Amniotic stem cell (primary cell): Measurements from ENCODE around the gene HSPB6.
"Not testable (repeated sequence)": the region's sequence is repeated elsewhere in the genome, so short reads cannot be mapped to it uniquely, and the experiment has no call there.

Experiments used
- DNase-seq: peaks from one replicate; lab custom pipeline; 2025; lab: John Stamatoyannopoulos, UW

Gene HSPB6

DNA sequence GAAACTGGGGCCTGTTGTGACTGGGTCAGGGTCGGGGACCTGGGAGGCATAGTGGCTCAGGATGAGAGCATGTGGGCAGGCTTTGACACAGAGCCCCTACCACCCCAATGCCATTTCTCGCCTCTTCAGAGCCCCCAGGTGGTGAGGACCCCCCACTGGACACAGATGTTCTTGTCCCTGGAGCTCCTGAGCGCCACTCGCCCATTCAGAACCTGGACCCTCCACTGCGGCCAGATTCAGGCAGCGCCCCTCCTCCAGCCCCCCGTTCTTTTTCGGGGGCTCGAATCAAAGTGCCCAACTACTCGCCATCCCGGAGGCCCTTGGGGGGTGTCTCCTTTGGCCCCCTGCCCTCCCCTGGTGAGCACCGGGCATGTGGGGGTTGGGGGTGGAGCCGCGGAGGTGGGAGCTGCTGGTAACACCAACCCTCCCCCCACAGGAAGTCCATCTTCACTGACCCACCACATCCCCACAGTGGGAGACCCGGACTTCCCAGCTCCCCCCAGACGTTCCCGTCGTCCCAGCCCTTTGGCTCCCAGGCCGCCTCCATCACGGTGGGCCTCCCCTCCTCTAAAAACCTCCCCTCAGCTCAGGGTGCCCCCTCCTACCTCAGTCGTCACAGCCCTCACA is 24.9 kb downstream of the HSPB6 start:
- no peak for DNase-seq

DNA sequence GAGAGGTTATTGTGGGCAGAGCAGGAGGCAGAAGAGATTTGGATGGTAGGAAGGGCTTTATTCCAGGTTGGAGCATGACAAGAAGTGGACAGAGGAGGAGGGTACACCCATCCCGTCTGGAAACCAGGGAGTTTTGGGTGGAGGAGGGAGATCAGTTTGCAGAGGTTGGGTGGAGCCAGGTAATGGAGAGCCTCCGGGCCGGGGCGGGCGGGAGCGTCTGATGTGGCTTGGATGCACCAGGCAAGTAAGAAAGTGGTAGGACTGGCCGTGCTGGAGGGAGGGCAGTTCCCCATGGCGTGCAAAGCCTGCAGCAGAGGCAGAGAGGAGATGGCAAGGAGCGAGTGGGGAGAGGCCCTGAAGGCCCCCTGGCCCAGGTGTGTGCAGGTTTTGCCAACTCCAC is 25.5 kb downstream of the HSPB6 start:
- DNase-seq = no peak

DNA sequence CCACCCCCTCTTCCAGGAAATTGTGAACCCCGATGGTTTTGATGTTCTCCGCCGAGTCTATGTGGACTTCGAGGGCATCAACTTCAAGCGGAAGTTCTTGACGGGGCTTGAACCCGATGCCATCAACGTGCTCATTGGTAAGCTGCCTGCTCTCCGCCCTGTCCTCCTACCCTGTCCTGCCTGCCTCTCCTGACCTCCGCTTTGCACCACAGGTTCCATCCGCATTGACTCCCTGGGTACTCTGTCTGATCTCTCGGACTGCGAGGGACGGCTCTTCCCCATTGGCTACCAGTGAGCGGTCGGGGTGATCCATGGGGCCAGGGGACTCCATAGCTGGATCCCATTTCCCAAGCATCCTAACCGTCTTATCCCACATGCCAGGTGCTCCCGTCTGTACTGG is 26.5 kb downstream of the HSPB6 start:
- DNase-seq = no peak

DNA sequence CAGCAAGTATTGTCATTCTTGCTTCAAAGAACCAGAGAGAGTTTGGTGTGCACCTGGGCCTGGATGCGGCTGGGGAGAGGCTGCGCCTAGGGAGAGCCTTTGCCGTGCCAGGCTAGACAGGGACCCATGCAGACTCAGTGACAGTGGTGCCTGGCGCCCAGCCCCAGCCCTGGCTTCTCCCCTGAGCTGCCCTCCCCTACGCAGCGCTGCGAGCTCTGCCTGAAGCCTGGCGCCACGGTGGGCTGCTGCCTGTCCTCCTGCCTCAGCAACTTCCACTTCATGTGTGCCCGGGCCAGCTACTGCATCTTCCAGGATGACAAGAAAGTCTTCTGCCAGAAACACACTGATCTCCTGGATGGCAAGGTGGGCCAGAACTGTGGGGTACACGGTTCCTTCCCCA is 27.1 kb downstream of the HSPB6 start:
- DNase-seq = no peak

DNA sequence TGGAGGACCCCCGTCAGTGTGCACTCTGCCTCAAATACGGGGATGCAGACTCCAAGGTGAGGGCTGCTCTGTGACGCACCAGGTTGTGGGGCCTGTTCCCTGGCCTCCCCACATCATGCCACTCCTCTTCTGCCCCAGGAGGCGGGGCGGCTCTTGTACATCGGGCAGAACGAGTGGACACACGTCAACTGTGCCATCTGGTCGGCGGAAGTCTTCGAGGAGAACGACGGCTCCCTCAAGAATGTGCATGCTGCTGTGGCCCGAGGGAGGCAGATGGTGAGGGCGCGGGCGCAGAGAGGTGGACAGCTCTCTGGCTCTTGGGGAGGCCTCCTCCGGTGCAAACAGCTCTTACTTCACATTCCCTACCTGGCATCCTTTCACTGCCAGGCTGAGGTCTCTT is 27.8 kb downstream of the HSPB6 start:
- DNase-seq = no peak

DNA sequence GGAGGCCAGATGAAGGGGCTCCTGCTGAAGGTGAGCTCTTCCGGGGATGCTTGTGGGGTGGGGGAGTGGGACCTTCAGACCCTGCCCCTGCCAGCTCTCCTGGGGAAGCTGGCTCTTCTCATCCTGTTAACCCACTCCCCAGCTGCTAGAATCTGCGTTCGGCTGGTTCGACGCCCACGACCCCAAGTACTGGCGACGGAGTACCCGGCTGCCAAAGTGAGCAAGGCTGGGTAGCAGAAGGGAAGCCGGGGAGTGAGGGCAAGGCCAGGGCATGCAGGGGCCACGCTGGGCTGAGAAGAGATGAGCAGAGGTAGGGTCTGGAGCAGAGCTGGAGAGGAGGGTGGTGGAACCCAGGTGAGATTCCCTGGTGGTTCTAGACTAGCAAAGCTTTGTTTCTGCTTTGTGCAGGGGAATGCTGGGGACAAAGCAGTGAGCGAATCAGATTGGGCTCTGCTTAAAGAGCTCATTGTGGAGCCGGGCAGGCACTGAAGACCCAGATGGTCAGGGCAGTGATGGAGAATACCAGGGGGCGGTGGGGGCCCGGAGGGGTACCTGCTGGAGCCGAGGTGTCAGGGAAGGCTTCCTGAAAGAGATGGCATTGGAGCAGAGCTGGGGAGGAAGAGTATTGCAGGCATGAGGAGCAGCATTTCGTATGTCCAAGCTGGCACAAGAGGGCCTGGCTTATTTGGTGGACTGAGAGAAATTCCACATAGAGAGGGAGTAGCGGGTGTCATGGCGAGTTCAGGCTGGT is 28.7 kb downstream of the HSPB6 start:
- no peak for DNase-seq

DNA sequence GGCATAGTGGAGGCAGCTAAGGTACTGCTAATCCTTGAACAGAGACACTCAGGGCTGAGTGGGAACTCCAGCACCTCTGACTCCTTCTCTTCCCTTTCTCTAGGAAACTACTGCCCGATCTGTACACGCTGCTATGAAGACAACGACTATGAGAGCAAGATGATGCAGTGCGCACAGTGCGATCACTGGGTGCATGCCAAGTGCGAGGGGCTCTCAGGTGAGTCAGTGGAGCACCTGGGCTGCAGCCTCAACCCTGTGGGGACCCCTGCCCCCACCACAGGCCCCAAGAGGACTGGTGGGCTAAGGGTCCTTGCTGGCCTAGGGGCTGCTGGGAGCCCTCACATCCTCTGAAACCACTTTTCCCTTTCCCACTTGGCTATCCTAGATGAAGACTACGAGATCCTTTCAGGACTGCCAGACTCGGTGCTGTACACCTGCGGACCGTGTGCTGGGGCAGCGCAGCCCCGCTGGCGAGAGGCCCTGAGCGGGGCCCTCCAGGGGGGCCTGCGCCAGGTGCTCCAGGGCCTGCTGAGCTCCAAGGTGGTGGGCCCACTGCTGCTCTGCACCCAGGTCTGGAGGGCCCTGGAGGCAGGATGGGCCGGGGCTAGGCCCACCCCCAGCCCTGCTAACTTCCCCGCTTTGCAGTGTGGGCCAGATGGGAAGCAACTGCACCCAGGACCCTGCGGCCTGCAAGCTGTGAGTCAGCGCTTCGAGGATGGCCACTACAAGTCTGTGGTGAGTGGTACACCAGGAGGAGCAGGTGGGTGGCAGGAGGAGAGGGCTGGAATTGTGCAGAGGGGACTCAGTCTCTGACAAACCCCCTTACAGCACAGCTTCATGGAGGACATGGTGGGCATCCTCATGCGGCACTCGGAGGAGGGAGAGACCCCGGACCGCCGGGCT is 29.5 kb downstream of the HSPB6 start:
- no peak for DNase-seq

DNA sequence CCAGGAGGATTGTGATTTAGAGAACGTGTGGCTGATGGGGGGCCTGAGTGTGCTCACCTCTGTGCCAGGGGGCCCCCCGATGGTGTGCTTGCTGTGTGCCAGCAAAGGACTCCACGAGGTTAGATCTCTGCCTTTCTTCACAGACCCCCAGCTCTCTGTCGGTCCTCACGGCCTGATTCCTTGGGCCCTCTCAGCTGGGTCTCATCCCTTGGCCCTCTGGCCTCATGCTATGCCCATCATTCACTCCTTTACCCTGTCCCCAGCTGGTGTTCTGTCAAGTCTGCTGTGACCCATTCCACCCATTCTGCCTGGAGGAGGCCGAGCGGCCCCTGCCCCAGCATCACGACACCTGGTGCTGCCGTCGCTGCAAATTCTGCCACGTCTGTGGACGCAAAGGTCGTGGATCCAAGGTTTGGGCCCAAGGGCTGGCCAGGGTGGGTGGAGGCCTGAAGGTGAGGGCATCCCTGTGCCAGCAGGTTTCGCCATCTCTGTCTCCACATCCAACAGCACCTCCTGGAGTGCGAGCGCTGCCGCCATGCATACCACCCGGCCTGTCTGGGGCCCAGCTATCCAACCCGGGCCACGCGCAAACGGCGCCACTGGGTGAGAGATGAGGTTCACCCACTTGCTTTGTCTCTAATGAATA is 31.5 kb downstream of the HSPB6 start:
- DNase-seq = no peak

DNA sequence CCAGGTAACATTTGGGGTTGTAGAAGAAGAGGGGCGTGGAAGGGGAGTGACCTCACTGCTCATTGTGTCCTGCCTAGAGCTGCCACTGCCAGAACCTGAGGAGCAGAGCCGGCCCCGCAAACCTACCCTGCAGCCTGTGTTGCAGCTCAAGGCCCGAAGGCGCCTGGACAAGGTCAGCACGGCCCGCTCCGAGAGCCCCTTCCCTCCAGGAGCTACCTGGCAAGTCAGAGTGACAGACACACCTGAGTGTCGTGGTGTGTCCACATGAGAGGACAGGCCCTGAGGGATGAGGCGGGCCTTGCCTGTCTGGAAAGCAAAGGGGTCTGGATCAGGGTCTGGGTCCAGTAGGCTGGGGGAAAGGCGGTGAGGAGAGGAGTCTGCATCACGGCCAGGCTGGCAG is 32.3 kb downstream of the HSPB6 start:
- no peak for DNase-seq

DNA sequence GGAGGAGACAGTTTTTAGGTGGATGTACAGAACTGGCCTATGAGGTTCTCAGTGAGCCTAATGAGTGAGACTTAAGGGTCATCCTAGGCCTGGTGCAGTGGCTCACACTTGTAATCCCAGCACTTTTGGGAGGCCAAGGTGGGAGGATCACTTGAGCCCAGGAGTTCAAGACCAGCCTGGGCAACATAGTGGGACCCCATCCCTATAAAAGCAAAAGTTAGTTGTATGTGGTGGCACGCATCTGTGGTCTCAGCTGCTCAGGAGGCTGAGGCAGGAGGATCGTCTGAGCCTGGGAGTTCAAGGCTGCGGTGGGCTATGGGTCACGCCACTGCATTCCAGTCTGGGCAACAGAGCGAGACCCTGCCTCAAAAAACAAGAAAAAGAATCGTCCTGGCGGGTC is 32.7 kb downstream of the HSPB6 start:
- not testable (repeated sequence) for DNase-seq

DNA sequence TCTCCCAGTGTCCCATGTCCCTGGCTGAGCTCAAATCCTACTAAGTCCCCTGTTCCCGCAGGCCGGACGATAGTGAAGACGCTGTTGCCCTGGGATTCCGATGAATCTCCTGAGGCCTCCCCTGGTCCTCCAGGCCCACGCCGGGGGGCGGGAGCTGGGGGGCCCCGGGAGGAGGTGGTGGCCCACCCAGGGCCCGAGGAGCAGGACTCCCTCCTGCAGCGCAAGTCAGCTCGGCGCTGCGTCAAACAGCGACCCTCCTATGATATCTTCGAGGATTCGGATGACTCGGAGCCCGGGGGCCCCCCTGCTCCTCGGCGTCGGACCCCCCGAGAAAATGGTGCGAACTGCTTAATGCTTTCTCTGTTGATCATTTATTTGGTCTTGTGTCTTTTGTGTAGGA is 33.2 kb downstream of the HSPB6 start:
- DNase-seq = no peak

DNA sequence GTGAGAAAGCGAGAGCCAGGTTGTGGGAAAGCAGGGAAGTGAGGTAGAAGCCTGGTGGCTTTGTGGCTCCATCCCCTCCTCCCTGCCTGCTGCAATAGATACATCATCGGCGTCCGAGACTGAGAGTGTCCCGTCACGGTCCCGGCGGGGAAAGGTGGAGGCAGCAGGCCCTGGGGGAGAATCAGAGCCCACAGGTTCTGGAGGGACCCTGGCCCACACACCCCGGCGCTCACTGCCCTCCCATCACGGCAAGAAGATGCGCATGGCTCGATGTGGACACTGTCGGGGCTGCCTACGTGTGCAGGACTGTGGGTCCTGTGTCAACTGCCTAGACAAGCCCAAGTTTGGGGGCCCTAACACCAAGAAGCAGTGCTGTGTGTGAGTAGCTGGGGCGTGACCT is 33.9 kb downstream of the HSPB6 start:
- DNase-seq = no peak

DNA sequence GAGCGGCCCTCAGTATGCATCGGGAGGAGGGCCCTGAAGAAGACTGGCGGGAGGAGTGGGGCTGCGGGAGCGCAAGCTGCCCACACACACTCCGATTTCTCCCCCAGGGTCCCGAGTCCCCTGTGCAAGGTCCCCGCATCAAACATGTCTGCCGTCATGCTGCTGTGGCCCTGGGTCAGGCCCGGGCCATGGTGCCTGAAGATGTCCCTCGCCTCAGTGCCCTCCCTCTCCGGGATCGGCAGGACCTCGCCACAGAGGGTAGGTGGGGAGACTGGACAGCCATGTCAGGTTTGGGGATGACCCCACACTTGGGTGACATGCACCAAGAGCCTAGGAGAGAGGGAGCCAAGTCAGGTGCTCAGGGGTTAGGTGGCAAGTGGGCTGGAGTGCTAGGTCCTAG is 34.4 kb downstream of the HSPB6 start:
- no peak for DNase-seq

DNA sequence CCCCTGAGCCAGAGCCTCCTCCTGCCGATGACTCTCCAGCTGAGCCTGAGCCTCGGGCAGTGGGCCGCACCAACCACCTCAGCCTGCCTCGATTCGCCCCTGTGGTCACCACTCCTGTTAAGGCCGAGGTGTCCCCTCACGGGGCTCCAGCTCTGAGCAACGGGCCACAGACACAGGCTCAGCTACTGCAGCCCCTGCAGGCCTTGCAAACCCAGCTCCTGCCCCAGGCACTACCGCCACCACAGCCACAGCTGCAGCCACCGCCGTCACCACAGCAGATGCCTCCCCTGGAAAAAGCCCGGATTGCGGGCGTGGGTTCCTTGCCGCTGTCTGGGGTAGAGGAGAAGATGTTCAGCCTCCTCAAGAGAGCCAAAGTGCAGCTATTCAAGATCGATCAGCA is 35.5 kb downstream of the HSPB6 start:
- no peak for DNase-seq

DNA sequence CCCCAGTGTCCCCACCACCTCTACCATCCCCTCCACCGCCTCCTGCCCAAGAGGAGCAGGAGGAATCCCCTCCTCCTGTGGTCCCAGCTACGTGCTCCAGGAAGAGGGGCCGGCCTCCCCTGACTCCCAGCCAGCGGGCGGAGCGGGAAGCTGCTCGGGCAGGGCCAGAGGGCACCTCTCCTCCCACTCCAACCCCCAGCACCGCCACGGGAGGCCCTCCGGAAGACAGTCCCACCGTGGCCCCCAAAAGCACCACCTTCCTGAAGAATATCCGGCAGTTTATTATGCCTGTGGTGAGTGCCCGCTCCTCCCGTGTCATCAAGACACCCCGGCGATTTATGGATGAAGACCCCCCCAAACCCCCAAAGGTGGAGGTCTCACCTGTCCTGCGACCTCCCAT is 36.2 kb downstream of the HSPB6 start:
- no peak for DNase-seq

DNA sequence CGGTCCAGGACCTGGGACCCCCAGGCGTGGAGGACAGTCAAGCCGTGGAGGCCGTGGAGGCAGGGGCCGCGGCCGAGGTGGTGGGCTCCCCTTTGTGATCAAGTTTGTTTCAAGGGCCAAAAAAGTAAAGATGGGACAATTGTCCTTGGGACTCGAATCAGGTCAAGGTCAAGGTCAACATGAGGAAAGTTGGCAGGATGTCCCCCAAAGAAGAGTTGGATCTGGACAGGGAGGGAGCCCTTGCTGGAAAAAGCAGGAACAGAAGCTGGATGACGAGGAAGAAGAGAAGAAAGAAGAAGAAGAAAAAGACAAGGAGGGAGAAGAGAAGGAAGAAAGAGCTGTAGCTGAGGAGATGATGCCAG is 36.7 kb downstream of the HSPB6 start:
- DNase-seq = no peak

DNA sequence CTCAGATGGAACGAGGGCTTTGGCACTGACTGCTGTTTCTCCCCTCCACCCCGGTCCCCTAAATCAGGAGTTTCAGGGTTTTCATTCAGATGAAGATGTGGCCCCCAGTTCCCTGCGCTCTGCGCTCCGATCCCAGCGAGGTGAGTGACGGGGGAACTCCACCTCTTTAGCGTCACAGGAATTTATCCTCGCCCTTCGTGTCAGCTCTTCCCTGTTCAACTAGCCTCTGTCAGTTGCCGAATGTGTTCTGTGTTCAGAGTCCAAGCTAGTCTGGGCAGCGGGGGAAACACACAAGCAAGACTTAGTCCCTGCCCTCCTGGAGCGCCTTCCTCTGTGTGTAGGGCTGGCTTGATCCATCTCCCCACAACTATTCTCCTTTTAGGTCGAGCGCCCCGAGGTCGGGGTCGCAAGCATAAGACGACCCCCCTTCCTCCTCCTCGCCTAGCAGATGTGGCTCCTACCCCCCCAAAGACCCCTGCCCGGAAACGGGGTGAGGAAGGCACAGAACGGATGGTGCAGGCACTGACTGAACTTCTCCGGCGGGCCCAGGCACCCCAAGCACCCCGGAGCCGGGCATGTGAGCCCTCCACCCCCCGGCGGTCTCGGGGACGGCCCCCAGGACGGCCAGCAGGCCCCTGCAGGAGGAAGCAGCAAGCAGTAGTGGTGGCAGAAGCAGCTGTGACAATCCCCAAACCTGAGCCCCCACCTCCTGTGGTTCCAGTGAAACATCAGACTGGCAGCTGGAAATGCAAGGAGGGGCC is 37.2 kb downstream of the HSPB6 start:
- no peak for DNase-seq

DNA sequence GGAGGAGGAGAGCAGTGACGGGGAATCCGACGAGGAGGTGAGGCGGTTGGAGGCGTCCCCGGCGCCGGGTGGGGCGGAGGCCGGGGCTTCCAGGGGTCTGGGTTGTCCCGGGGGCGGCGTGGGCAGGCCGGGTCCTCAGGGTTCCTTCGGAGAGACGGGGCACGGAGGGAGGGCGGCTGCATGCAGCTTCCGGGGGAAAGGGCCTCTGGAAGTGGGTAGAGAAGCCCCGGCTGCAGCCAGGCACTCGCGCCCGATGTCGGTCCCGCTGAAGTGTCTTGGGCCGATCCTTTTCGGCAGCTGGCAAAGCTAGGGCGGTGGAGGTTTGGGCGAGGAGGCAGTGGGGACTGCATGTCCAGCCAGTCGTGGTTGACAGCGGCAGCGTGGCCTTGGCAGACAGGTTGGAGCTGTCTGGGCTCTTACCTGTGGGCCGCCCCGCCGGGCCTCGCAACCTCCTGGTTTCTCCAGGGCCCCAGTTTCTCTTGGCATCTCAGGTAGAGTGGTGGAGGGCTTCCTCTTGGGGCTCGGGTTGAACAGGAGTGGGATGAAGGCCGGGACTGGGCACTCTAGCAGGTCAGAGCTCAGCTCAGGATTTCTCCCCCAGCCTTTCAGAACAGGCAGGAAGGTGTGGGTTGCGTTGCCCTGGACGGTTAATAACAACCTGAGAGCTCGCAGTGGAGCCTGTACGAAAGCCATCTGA is 38.3 kb downstream of the HSPB6 start:
- DNase-seq = no peak

DNA sequence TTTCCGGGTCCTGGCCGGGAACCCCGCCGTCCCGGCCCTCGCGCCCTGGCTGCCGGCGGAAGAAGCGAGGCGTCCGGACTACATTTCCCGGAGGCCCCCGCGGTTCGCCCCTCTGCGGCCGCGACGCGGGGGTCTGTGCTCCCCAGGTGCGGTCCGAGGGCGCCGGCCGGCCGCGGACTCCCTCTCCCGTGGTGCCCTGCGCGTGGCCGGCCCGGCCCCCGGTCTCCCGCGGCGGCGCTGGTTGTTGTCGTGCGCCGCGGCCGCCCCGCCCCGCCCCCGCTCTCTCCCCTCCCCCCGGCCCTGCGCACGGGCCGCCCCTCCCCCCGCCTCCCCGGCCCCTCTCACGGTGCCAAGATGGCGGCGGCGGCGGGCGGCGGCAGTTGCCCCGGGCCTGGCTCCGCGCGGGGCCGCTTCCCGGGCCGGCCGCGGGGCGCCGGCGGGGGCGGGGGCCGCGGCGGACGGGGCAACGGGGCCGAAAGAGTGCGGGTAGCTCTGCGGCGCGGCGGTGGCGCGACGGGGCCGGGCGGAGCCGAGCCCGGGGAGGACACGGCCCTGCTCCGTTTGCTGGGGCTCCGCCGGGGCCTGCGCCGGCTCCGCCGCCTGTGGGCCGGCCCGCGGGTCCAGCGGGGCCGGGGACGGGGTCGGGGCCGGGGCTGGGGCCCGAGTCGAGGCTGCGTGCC is 39.0 kb downstream of the HSPB6 start, which contains the start of gene KMT2B:
KMT2B (plus strand) TSS at position 339 of the 680 bp plus-strand sequence; CDS start at position 355, 16 bp downstream.
- DNase-seq = peak; percentile 90
